HG03457 (cell line): ENCODE measurements around the gene SMTNL1.
"Not testable (repeated sequence)": the region's sequence is repeated elsewhere in the genome, so short reads cannot be mapped to it uniquely, and the experiment has no call there.

Experiments used
- ATAC-seq: cut with Tn5 transposase; IDR thresholded peaks from one replicate; pipeline ENCODE4 v1.9.1; 2021; ENCODE audit warnings: moderate number of reproducible peaks; ENCODE audit not compliant: unreplicated experiment

The SMTNL1 gene

DNA sequence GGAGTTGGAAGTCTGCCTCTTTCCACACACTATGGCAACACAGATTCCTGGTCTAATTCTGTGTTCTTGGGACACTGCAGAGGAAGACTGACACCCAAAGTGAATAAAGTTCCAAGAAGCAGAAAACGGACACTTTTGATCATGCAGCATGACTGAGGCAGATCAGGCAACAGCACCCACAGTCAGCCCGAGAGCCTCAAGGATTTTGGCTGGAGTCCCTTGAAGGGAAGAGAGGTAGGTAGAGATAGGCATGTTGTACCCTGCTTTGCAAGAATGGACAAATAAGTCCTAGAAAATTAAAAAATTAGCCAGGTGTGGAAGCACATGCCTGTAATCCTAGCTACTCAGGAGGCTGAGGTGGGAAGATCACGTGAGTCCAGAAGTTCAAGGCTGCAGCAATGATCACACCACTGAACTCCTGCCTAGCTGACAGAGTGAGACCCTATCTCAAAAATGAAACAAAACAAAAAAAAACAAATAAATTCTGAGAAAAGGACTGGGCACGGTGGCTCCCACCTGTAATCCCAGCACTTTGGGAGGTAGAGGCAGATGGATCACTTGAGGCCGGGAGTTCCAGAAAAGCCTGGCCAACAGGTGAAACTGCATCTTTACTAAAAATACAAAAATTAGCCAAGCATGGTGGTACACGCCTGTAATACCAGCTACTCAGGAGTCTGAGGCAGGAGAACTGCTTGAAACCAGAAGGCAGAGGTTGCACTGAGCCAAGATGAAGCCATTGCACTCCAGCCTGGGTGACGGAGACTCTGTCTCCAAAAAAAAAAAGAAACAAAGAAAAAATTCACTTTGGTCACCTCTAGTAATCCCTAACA lies 28.8 kb upstream of the SMTNL1 start:
- no peak for ATAC-seq

DNA sequence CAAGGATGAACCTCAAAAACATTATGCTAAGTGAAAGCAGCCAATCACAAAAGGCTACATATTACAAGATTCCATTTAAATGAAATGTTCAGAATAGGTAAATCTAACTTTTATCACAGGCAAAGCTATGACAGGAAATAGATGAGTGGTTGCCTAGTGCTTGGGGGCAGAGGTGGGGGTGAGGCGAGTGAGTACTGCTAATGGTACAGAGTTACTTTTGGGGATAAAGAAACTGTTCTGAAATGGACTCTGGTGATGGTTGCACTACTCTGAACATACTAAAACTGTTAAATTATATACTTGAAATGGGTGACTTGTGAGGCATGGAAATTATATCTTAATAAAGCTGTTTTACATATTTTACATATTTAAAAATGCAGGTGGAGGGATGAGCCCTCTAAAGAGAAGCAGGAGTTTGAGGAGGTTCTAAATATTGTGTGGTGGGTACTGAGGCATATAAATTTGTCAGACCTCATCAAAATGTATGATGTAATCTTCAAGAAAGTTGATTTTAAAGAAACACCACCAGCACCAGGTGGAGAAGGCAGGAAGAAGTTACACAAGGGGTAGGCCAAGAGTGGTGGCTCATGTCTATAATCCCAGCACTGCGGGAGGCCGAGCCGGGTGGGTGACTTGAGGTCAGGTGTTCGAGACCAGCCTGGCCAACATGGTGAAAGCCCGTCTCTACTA lies 25.5 kb upstream of the SMTNL1 start:
- ATAC-seq: no peak

DNA sequence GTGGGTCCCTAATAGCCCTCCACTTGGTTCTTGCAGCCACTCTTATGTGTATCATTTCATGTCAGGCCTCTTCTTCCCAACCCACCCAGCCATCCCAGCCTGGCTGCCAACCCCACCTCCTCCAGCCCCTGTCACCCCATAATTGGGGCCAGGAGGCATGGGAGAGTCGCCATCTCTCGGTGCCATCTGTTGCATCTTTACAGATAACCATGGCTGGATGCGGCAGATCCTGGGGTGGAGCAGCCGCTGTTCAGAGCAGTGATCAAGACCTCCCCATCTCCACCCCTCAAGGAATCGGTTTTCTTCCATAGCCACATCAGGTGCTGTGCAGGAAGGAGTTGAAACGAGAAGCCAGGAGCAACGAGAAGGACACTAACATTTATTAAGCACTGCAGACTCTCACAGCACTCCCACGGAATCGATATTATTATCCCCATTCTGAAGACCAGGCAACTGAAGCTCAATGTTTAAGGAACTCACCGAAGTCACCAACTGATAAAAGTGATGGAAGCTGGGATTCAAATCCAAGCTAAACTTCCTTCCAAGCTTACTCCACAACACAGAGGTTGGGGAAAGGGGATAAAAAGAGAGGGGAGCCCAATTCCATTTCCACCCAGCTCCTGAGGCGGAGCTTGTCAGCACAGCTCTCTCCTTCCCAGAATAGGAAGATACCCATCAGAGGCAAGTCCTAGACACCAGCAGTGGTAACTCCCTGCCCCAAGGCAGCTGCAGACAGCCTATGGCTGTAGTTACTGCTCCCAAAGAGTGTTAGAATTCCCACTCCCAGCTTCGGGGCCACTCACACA lies 24.5 kb upstream of the SMTNL1 start:
- ATAC-seq: no peak

DNA sequence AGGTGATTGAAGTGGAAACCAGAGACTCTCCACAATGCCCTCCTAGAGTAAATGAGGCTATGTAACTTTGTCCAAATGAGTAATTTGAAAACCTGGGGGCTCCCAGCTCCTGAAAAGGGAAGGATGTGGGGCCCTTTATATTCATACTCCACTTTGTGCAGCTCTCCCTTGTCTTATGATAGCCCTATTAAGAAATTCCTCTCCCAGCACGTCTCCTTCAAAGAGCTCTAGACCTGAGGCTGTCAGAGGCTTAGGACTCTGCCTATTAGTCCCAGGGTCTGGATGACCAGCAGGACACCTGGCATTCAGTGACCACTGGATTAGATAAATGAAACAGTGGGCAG lies 24.0 kb upstream of the SMTNL1 start:
- no peak for ATAC-seq

DNA sequence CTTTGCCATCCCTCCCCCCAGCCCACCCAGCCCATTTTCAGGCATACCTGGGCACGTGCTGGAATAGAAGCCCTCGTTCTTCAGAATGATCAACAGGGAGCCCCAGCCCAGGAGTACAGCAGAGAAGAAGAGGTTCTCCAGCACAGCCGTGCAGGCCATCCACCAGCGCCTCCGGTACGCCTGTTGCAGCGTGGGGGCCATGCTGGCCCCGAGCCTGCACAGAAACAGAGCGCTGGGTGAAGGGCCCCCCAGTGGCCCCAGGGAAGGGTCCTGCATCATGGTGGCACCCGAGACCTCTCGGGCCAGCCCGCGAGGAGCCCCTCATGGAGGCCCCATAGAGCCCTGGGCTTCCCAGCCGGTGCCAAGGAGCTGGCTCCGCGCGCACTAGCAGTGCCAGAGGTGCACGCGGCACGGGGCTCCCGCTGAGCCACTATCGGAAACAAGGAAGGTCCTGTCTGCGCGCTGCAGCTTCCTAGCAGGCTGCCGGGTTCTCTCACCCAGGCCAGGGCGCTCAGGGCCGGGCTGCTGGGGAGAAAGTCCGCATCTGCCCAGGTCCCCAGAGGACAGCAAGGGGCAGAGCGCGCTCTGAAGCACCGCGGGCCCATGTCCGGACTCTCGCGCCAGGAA lies 23.4 kb upstream of the SMTNL1 start:
- ATAC-seq: peak; percentile 34

DNA sequence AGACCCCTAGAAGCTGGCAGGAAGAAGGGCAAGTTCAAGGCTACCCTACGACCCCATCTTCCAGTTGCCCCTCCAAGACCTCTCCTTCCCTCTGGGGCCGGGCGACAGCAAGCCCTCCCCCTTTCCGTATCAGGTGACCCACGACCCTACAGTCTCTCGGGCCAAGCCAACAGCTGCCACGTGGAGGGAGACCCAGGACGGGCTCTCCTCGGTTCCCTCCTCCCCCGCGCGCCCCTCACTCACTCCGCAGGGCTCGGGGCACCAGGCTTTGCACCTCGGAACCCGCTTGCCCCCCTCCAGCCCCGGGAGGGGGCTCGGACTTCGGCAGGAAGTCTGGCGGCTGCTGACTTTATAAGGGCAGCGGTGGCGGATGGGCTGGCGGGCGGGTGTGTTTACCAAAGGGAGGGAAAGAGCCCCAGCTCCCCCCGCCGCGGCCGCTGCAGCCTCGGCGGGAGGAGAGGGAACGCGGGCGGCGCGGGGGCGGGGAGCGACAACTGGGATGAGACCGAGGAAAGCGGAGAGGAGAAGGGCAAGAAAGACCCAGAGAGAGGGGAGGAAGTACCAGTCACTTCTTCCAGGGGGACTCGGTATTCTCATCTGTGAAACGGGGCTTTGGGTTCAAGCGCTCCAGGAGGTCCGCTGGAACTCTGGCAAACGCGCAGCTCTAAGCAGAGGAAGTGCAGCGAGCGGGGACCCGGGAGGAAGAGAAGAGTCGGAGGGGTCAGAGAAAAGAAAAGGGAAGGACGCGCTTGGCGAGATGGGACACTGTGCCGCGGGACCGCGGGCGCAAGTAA lies 22.7 kb upstream of the SMTNL1 start:
- ATAC-seq: peak; percentile 40

DNA sequence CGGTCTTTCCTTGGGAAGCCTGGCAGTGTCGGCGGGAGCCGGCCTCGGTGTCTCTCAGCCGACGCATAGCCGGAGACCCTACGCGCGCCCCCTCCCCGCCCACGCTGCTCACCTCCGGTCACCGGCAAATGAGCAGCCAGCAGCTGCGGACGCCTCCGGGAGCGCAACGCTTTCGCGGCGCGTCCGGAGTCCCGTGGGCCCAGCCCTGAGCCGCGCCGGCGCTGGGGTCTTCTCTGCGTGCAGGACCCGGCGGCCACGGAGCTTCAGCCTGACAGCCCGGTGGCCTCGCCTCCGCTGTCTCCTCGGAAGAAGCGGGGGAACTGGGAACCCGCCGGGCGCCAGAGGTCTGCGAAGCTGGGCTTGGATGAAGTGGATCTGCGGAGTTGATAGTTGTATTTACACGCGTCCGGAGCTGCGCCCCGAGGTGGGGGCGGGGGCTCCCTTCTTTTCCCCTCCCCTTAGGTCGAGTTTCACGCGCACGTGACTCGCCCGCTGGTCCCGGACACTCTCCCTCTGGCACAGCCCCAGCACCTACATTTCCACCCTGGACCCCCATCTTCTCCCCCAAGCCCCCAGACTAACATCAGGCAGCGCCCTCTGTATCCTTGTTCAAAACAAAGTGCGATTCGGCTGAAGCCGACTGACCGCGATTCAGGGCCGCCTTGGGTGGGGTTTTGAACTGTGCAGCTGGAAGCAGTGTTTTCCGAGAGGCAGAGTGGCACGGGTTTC lies 21.9 kb upstream of the SMTNL1 start, which contains the start of gene SLC43A1:
TSS of gene SLC43A1 (minus strand) at position 371 of the 729 bp plus-strand sequence. CDS start 1,591 bp downstream, outside the sequence.
- no peak for ATAC-seq

DNA sequence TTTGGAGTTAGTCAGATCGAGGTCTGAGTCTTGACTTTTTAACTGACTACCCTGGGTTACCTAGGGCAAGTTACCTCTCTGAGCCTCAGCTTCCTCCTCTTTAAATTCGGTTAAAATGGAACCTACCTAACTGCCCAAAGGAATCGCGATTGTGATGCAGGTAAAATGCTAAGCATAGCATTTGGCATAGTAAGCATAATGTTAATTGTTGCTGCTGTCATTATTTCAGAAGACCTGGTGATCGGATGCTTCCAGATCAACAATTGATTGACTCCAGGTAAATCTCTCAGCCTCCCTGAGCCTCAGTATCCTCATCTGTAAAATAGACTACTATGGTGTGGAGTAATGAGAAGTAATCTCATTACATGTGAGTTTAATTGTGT lies 21.3 kb upstream of the SMTNL1 start:
- no peak for ATAC-seq

DNA sequence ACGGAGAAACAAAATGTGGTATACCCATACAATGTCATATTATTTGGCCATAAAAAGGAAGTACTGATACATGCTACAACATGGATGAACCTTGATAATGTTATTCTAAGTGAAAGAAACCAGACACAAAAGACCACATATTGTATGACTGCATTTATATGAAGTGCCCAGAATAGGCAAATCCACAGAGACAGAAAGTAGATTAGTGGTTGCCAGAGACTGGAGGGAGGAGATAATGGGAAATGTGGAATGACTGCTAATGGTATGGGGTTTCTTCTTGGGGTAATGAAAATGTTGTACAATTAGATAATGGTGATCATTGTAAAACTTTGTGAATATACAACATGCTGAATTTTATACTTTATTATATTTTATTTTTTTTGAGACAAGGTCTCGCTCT lies 16.3 kb upstream of the SMTNL1 start:
- no peak for ATAC-seq

DNA sequence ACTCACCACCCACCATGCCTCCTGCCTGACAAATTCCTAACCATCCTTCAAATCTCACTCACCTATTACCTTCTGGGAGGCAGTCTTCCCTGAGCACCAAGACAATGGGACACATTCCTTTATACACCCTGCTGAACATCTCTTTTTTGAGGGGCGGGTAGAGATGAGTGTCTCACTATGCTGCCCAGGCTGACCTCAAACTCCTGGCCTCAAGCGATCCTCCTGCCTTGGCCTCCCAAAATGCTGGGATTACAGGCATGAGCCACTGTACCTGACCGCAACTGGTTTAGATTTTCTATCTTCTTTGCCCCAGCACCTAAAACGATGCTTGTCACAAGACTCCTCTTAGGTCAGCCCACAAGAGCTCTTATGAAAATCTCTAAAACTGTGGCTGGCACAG lies 14.0 kb upstream of the SMTNL1 start:
- no peak for ATAC-seq

DNA sequence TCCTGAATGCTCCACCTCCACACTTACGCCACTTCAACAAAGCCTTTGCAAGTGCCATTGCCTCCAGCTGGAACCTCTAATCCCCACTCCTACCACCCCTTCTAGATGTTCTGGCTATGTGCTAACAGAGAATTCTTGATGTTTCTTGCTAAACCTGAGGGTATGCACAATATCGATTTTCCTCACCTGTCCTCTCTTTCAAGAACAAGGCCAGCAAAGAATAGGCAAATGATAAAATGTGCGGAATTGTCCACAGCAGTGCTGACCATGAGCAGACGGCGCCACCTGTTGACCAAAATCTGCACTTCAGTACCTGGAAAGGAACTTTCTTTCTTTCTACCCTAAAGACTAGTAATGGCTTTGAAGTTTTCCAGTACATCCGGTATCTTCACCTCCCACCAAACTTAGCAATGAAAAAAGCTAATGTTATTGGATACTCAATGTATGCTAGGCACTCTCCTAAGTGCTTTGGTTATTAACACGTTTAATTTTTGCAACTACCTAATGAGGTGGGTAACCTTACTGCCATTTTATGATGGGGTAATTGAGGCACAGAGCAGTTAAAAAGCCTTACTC lies 10.3 kb upstream of the SMTNL1 start:
- no peak for ATAC-seq

DNA sequence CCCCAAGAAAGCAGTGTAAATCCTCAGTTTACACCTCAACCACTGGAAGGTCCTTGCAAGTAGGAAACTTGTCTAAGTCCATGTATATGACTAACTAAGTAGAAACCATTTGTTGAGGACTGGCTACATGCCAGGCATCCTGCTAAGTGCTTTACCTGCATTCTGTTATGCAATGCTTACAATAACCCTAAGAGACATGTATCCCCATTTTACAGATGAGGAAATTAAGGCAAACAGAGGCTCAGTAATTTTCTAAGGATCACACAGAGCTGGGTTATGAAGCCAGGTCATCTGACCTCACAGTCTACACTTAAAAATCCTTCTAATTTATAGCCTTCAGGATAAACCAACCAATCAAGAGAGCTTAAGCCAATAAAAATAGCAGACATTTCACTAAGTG lies 8.4 kb upstream of the SMTNL1 start:
- ATAC-seq: no peak

DNA sequence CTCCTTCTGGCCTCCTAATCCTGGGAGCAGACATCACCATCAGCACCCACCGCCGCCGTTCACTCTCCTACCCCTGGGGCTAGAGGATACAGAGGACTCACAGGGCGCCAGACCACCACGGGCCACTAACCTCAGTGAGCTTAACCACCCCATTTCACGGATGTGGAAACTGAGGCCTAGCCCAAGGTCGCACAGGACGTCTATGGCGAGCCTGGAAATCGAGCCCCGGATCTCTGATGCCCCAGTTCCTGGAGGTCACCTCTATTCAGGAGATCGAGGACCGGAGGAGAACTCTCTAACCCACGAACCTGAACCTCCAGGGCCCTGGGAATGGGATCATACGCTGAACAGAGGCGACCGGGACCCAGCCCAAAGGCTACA lies 7.2 kb upstream of the SMTNL1 start:
- no peak for ATAC-seq

DNA sequence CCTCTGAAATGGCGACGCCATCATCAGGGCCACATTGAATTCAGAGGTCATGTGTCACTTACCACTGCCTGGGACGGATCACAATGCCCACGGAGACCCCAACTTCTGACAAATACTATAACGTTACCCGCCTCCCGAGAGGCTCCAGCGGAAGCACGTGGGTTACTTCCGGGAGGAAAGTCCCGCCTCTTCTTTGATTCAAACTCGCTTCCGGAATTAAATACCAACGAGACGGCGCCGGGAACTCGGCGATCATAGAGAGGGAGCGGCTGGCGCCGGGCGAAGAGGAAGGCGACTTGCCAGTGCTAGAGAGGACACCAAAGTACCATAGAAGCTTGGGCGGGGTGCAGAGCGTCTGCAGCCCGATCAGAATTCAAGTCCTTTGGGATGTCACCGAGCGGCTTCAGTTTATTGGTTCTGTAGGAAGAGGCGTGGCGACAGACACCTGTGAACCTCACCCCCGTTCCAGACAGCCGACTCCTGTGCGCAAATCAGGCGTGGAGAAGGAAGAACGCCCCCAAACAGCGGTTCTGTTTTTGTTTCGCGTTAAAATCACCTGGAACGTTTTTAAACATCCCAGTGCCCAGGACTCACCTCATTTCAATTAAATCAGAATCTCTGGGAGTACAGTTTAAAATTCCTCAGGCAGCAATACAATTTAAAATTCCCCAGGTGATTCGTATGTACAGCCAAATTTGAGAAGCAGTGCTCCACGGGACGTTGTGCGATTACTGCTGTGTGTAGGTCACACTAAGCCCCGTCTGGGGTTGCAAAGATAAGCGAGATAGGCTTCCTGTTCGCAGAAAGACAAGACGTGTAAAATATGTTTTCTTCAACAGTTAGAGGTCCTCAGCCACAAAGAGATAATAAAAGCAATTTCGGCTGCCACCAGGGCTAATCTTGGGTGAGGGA lies 6.5 kb upstream of the SMTNL1 start, which contains the start of gene TIMM10:
TSS of gene TIMM10 (minus strand) at position 159 of the 912 bp plus-strand sequence. CDS start 565 bp downstream, outside the sequence.
- peak; percentile 98 for ATAC-seq

DNA sequence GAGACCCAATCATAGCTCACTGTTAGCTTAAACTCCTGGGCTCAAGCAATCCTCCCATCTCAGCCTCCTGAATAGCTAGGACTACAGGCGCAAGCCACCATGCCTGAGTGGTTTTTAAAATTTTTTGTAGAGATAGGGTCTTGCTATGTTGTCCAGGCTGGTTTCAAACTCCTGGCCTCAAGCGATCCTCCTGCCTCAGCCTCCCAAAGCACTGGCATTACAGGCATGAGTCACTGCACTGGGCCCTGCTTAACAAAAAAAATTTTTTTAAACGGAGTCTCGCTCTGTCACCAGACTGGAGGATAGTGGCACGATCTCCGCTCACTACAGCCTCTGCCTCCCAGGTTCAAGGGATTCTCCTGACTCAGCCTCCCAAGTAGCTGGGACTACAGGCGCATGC lies 2.9 kb upstream of the SMTNL1 start:
- not testable (repeated sequence) for ATAC-seq

DNA sequence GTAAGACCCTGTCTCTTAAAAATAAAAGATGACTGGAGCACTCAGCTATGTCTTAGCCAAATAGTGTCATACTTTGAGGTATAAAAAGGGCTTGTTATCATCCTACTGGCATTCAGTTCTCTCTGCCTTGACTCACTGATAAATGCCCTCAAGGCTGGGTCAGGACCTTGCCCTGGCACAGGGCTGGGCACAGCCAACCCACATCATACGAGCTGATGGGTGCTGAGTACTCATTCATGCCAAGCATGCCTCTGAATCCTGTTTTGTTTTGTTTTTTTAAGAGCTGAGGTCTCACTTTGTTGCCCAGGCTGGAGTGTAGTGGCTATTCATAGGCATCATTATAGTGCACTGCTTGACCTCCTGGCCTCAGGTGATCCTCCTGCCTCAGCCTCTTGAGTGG lies 1.9 kb downstream of the SMTNL1 start:
- no peak for ATAC-seq

DNA sequence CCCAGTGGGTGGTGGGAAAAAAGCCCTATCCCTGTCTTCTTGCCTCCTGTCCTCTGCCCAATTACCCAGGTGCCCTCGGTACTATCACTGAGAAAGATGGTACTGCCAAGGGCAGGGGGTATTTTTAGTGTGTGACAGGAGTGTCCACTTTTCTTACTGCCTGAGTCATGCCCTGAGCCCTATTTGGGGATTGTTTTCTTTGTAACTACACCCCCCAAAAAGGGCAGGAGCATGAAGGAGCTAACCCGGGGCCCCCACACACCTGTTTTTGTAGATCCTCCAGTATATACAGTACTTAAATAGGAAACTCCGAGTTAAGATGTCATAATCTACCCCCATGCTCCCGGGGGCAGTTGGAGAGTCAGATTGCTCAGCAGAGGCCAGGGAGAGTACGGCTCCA lies 3.8 kb downstream of the SMTNL1 start:
- no peak for ATAC-seq

DNA sequence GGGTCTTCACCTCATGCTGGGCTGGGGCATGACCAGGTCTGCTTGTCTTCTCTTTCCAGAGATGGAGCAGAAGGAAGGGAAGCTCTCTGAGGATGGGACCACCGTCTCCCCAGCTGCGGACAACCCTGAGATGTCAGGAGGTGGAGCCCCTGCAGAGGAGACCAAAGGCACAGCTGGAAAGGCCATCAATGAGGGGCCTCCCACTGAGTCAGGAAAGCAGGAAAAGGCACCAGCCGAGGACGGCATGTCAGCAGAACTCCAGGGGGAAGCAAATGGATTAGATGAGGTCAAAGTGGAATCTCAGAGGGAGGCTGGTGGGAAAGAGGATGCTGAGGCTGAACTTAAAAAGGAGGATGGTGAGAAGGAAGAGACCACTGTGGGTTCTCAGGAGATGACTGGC lies 5.2 kb downstream of the SMTNL1 start:
- no peak for ATAC-seq
